H9 (cell line): Measurements from ENCODE around the gene SLCO3A1. TPM values are rescaled to one million over a fixed set of nuclear protein-coding genes. Genes with fewer than 3 reads are reported as not detected.

Experiments used
- DNase-seq: peaks from one replicate; pipeline ENCODE4 v3.0.0-alpha.2; 2017
- H2AFZ ChIP-seq: one replicate; pipeline ENCODE4 v1.6.1; 2013; ENCODE audit warnings: mild to moderate bottlenecking, low read length, control low read depth, moderate library complexity
- H2AK5ac ChIP-seq: 2 replicates; pipeline ENCODE4 v1.6.1; 2013; ENCODE audit warnings: low read length, control low read depth, mixed read lengths; ENCODE audit not compliant: insufficient read length
- H2BK120ac ChIP-seq: one replicate; pipeline ENCODE4 v1.6.1; 2013; ENCODE audit warnings: low read depth, mild to moderate bottlenecking, low read length, control low read depth, inconsistent platforms; ENCODE audit not compliant: poor library complexity, severe bottlenecking
- H2BK12ac ChIP-seq: 2 replicates; pipeline ENCODE4 v1.6.1; 2013; ENCODE audit warnings: low read length, control low read depth, mixed read lengths, low read depth; ENCODE audit not compliant: insufficient read length
- H2BK15ac ChIP-seq: 2 replicates; pipeline ENCODE4 v1.6.1; 2013; ENCODE audit warnings: low read depth, low read length, control low read depth
- H2BK20ac ChIP-seq: one replicate; pipeline ENCODE4 v1.6.1; 2013; ENCODE audit warnings: low read depth, mild to moderate bottlenecking, low read length, control low read depth, inconsistent platforms; ENCODE audit not compliant: poor library complexity, severe bottlenecking
- H2BK5ac ChIP-seq: 2 replicates; pipeline ENCODE4 v1.6.1; 2013; ENCODE audit warnings: low read length, control low read depth, mixed read lengths; ENCODE audit not compliant: insufficient read length
- H3K14ac ChIP-seq: 2 replicates; pipeline ENCODE4 v1.6.1; 2013; ENCODE audit warnings: low read length, control low read depth; ENCODE audit not compliant: insufficient read depth
- H3K18ac ChIP-seq: 2 replicates; pipeline ENCODE4 v1.6.1; 2013; ENCODE audit warnings: low read depth, mild to moderate bottlenecking, mixed read lengths, low read length, control low read depth; ENCODE audit not compliant: insufficient read length
- H3K23ac ChIP-seq: 2 replicates; pipeline ENCODE4 v1.6.1; 2013; ENCODE audit warnings: low read length, control low read depth, mixed read lengths, low read depth; ENCODE audit not compliant: insufficient read length
- H3K23me2 ChIP-seq: 2 replicates; pipeline ENCODE4 v1.6.1; 2013; ENCODE audit warnings: low read depth, mild to moderate bottlenecking, mixed read lengths, low read length, control low read depth; ENCODE audit not compliant: insufficient read length, poor library complexity, severe bottlenecking
- H3K27ac ChIP-seq: 2 replicates; pipeline ENCODE4 v1.5.1; 2013; ENCODE audit warnings: low read length, control low read depth, mixed read lengths, low read depth; ENCODE audit not compliant: insufficient read length
- H3K27me3 ChIP-seq: 2 replicates; pipeline ENCODE4 v1.6.1; 2013; ENCODE audit warnings: low read length, control low read depth, inconsistent platforms; ENCODE audit not compliant: insufficient read depth
- H3K4ac ChIP-seq: 2 replicates; pipeline ENCODE4 v1.6.1; 2013; ENCODE audit warnings: low read depth, mild to moderate bottlenecking, control low read depth, inconsistent platforms, low read length, moderate library complexity
- H3K4me1 ChIP-seq: 2 replicates; pipeline ENCODE4 v1.6.1; 2013; ENCODE audit warnings: low read length, control low read depth, inconsistent platforms; ENCODE audit not compliant: insufficient read depth
- H3K4me2 ChIP-seq: 2 replicates; pipeline ENCODE4 v1.6.1; 2013; ENCODE audit warnings: low read length, control low read depth, mixed read lengths; ENCODE audit not compliant: insufficient read length, insufficient read depth
- H3K56ac ChIP-seq: 2 replicates; pipeline ENCODE4 v1.6.1; 2013; ENCODE audit warnings: low read depth, mild to moderate bottlenecking, mixed read lengths, low read length, control low read depth; ENCODE audit not compliant: insufficient read length
- H3K79me1 ChIP-seq: 2 replicates; pipeline ENCODE4 v1.6.1; 2013; ENCODE audit warnings: low read depth, mild to moderate bottlenecking, moderate library complexity, low read length, control low read depth, inconsistent platforms; ENCODE audit not compliant: insufficient read depth, poor library complexity, severe bottlenecking
- H3K79me2 ChIP-seq: 2 replicates; pipeline ENCODE4 v1.6.1; 2013; ENCODE audit warnings: low read length, control low read depth, inconsistent platforms; ENCODE audit not compliant: insufficient read depth
- H3K9ac ChIP-seq: 2 replicates; pipeline ENCODE4 v1.6.1; 2013; ENCODE audit warnings: low read length, control low read depth, mixed read lengths; ENCODE audit not compliant: insufficient read length; ENCODE audit errors: extremely low read depth
- H3K9me3 ChIP-seq: one replicate; pipeline ENCODE4 v1.6.1; 2013; ENCODE audit warnings: low read depth, low read length, inconsistent platforms; ENCODE audit not compliant: control insufficient read depth
- H3T11ph ChIP-seq: one replicate; pipeline ENCODE4 v1.6.1; 2013; ENCODE audit warnings: mild to moderate bottlenecking, low read length, control low read depth, inconsistent platforms
- H4K20me1 ChIP-seq: one replicate; pipeline ENCODE4 v1.6.1; 2013; ENCODE audit not compliant: control insufficient read depth, insufficient read length, insufficient read depth
- H4K5ac ChIP-seq: 2 replicates; pipeline ENCODE4 v1.6.1; 2013; ENCODE audit warnings: low read depth, mild to moderate bottlenecking, mixed read lengths, low read length, control low read depth; ENCODE audit not compliant: insufficient read length
- H4K8ac ChIP-seq: replicated peaks from 2 replicates; pipeline ENCODE4 v1.6.1; 2013; ENCODE audit warnings: low read length, control low read depth, mixed read lengths, low read depth; ENCODE audit not compliant: insufficient read length
- H4K91ac ChIP-seq: 2 replicates; pipeline ENCODE4 v1.6.1; 2013; ENCODE audit warnings: low read depth, mild to moderate bottlenecking, moderate library complexity, mixed read lengths, low read length, control low read depth; ENCODE audit not compliant: insufficient read length
- H3K27ac Mint-ChIP-seq, 3 experiments: 2 replicates in 2 of 3; 3 replicates in 1 of 3; pipeline ENCODE4 v1.8.0; 2020 to 2021; ENCODE audit warnings: mixed read lengths in 3 of 3, mild to moderate bottlenecking in 1 of 3, moderate library complexity in 1 of 3
- H3K27me3 Mint-ChIP-seq: 2 replicates; pipeline ENCODE4 v1.8.0; 2021; ENCODE audit warnings: low read depth, mild to moderate bottlenecking, moderate library complexity, mixed read lengths
- H3K36me3 Mint-ChIP-seq, 3 experiments: 2 replicates in 2 of 3; 3 replicates in 1 of 3; pipeline ENCODE4 v1.8.0; 2020 to 2021; ENCODE audit warnings: low read depth in 3 of 3, mixed read lengths in 3 of 3; ENCODE audit not compliant: insufficient read depth in 1 of 3
- H3K4me1 Mint-ChIP-seq, 2 experiments: 2 replicates each; pipeline ENCODE4 v1.8.0; 2020; ENCODE audit warnings: mixed read lengths in 2 of 2
- H3K4me3 Mint-ChIP-seq, 2 experiments: 2 replicates in 1 of 2; 3 replicates in 1 of 2; pipeline ENCODE4 v1.8.0; 2020 to 2021; ENCODE audit warnings: mild to moderate bottlenecking in 2 of 2, mixed read lengths in 2 of 2, moderate library complexity in 1 of 2
- H3K9me3 Mint-ChIP-seq, 2 experiments: 2 replicates in 1 of 2; 3 replicates in 1 of 2; pipeline ENCODE4 v1.8.0; 2020; ENCODE audit warnings: mild to moderate bottlenecking in 2 of 2, mixed read lengths in 2 of 2, moderate library complexity in 1 of 2
- WGBS: extraction: QIAGEN DNeasy Blood & Tissue Kit; methylation state at CpG from one replicate; pipeline ENCODE4 v1.1.7; 2013; ENCODE audit warnings: missing lambda C conversion rate, low lambda C conversion rate, mixed read lengths; ENCODE audit not compliant: insufficient read length; ENCODE audit errors: extremely low coverage; 5-methylcytosine and 5-hydroxymethylcytosine counted together
- total RNA-seq: library from RNA; stranded (reverse); gene quantifications from 2 replicates; pipeline ENCODE4 v1.2.1, GENCODE V29; 2021
- TF ChIP-seq, protein P1 (sequence below): fragments of 200-600 bp; sonication (generic); conservative IDR thresholded peaks from 3 replicates; pipeline ENCODE4 v1.8.0; 2021; ENCODE audit warnings: antibody characterized with exemption, mild to moderate bottlenecking

Gene SLCO3A1
- total RNA-seq, 1 experiment from 2014 or later, result 9.4 TPM

DNA sequence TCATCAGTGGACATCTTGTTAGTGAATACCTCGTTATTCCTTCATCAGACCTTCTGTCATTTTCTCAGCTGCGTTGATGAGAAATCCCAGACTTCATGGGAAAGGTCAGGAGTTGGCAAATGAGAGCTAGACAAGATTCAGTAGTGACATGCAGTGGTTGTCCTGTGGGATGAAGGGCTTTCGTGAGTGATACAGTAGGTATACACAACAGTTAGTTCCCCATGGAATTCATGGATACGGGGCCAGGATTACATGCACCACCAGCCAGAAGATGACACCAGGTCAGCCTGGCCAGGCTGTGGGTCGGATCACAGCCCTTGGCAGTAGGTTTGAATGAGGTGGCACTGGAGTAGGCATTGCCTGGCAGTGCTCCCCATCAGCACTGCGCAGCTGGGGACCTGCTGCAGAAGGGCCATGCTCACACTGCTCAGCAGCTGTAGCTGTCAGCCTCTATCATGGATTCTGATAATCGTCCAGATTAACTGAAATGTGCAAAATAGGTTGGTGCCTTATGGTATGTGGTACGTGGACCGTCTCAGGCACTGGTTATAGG, 150.1 kb downstream of the SLCO3A1 start:
- H3K4me1 Mint-ChIP-seq, result peaks cover 26 to 46% of the 10 kb centered on the region in 2 experiments
- H3K27me3 ChIP-seq, result no peaks in the 10 kb centered on the region
- H3K27ac ChIP-seq, result no peak overlapping the region
- H3K14ac ChIP-seq, result no peak overlapping the region
- no peak overlapping the region for H3K9ac ChIP-seq
- H2BK120ac ChIP-seq, result no peak overlapping the region
- no peak overlapping the region for H2BK12ac ChIP-seq
- no peaks in the 10 kb centered on the region for H3K9me3 Mint-ChIP-seq
- no peaks in the 10 kb centered on the region for H3K27me3 Mint-ChIP-seq
- no peak overlapping the region for H3K56ac ChIP-seq
- H3K27ac Mint-ChIP-seq, result no peak overlapping the region
- TF ChIP-seq, protein P1, sequence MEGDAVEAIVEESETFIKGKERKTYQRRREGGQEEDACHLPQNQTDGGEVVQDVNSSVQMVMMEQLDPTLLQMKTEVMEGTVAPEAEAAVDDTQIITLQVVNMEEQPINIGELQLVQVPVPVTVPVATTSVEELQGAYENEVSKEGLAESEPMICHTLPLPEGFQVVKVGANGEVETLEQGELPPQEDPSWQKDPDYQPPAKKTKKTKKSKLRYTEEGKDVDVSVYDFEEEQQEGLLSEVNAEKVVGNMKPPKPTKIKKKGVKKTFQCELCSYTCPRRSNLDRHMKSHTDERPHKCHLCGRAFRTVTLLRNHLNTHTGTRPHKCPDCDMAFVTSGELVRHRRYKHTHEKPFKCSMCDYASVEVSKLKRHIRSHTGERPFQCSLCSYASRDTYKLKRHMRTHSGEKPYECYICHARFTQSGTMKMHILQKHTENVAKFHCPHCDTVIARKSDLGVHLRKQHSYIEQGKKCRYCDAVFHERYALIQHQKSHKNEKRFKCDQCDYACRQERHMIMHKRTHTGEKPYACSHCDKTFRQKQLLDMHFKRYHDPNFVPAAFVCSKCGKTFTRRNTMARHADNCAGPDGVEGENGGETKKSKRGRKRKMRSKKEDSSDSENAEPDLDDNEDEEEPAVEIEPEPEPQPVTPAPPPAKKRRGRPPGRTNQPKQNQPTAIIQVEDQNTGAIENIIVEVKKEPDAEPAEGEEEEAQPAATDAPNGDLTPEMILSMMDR, result no peak
- H3K18ac ChIP-seq, result no peak overlapping the region
- no peak overlapping the region for H2BK15ac ChIP-seq
- H4K5ac ChIP-seq, result no peak overlapping the region
- H4K20me1 ChIP-seq, result peaks cover 2% of the 10 kb centered on the region
- no peaks in the 10 kb centered on the region for H3K23me2 ChIP-seq
- H3K4me3 Mint-ChIP-seq, result no peak overlapping the region
- H3K79me1 ChIP-seq, result no peaks in the 10 kb centered on the region
- no peak for DNase-seq
- no peak overlapping the region for H4K8ac ChIP-seq
- H3K36me3 Mint-ChIP-seq, result no peaks in the 10 kb centered on the region
- no CpG with 5 or more reads among the region's 9 CpGs for WGBS
- H2AFZ ChIP-seq, result no peak overlapping the region
- no peak overlapping the region for H2AK5ac ChIP-seq
- no peaks in the 10 kb centered on the region; the same call in 1 of the 2 replicates for H3K79me2 ChIP-seq
- H3T11ph ChIP-seq, result no peak overlapping the region
- H3K4ac ChIP-seq, result no peak overlapping the region
- H2BK20ac ChIP-seq, result no peak overlapping the region
- no peaks in the 10 kb centered on the region for H3K9me3 ChIP-seq
- H2BK5ac ChIP-seq, result no peak overlapping the region
- no peak overlapping the region for H3K23ac ChIP-seq
- no peak overlapping the region for H3K4me2 ChIP-seq
- H4K91ac ChIP-seq, result no peak overlapping the region
- H3K4me1 ChIP-seq, result peaks cover 8% of the 10 kb centered on the region; the same call in 1 of the 2 replicates
